Fibroblast of skin of right biceps (primary cell): ENCODE measurements around the gene TNFRSF6B.
"Not testable (repeated sequence)": the region's sequence is repeated elsewhere in the genome, so short reads cannot be mapped to it uniquely, and the experiment has no call there.

Experiments used
- DNase-seq: peaks from one replicate; pipeline ENCODE4 v3.0.0-alpha.2; 2013

The TNFRSF6B gene

DNA sequence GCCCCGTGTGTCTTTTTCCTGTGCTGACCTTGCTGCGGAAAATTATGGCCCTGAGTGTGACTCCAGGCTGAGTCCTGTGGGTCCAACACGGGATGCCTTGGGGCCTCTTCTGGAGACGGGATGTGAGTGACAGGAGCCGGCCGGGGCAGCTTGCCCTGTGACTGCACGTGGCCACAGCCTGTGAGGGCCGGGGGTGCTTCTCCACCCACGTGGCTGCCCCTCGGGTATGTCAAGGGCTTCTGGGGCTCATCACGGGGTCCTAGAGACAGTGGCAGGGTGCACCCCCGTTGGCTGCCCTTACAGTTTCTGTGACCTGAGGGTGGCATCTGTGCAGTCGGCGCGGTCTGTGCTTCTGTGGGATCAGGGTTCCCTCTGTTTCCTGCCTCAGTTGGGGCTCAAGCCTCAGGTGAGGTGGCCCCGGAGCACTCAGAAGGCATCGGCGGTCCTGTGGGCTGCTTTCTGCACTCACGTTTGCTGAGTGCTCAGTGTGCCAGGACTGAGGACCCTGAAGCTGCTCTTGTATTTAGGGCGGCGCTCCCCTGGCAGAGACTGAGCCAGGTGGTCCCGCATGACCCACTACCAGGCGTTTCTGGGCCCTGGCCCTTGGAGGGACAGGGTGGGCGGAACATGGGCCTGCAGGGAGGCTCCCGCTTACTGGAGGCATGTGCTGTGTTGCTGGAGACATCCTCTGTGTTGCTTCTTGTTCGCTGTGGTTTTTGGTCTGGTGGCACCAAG, 33.0 kb upstream of the TNFRSF6B start:
- no peak for DNase-seq

DNA sequence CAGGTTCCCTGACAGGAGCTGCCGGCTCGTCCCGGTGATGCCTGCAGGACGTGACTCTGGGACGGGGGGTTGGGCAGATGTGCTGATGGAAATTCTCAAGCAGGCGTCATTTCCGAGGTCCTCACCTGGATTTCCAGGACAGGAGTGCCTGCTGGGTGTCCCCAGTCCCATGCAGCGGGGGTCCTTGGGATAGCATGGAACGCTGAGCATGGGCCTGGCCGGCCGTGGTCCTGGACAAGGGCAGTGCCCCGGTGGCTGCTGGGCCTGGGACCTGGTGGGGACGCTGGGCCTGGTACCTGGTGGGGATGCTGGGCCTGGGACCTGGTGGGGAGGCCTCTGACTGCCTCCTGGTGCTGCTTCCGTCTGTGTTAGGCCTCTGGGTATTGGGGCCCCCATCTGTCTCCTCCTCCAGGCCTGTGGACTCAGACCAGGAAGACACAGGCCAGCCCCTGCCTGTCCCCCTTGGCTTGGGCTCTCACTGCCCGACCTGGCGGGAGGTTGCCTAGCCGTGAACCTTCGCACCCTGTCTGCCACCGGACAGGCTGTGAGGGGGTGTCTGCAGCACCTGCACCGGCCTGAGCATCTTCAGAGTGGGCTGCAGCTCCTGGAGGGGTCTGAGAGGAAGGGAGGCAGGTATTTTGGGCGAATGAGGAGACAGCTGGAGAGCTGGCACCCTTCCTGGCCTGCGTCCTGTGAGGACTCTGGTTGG, 32.2 kb upstream of the TNFRSF6B start:
- no peak for DNase-seq

DNA sequence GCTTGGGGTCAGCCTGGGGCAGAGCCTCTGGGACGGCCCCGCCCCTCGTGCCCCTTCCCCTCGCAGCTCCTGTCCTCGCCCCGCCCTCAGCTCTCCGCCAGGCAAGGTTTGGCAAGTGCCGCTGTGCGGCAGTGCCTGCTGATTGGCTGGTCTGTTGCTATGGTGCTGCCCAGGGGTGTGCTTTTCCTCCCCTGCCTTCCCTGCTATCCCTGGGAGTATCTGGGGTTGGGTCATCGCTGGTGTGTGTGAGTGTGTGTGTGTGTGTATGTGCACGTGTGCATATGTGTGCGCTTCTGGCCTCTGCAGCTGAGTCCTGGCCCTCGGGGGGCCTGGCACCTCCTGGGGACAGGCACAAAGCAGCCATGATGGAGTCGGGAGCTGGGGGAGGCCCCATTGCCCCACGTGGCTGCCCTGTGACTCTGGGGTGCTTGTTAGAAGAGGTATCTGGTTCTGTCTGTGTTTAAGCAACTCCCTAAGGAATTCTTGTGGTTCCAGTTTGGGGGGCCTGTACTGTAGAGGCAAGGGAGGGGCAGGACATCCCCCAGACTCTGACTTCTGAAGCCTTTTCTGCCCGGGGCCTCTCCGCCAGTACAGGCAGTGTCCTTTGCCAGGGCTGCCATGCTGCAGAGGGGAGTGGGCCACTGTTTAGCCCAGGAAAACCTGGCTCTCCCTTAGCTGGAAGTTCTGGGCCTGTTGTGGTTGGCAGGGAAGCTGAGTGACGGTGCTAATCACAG, 31.4 kb upstream of the TNFRSF6B start:
- DNase-seq: peak; percentile 38

DNA sequence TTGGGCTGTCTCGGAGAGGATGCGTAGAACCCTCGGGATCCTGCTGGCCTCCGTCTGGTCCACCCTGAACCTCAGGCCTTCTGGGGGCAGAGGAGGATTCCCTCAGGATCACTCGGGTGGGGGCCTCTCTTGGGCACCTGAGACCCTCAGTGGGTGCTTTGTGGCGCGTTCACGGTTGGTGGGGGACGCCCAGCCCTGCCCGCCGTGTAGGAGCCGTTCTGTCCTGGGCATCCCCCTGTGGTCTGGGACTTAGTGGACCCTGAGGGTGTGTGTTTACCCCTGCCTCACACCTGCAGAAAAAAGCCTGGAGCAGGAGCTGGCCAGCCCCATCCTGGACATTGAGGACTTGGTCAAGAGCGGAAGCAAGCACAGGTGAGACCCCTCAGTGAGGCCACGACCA, 30.7 kb upstream of the TNFRSF6B start:
- no peak for DNase-seq

DNA sequence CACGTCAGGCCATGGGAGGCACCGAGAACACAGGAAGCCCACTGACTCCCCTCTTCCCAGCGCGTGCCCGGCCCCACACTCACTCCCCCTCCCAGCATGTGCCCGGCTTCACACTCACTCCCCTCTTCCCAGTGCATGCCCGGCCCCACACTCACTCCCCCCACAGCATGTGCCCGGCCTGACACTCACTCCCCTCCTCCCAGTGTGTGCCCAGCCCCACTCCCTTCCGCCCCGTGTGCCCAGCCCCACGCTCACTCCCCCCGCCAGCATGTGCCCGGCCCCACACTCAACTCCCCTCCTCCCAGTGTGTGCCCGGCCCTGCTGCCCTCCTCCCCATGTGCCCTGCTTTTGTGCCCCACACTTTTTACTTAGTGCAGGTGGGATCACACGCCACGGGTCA, 28.6 kb upstream of the TNFRSF6B start:
- no peak for DNase-seq

DNA sequence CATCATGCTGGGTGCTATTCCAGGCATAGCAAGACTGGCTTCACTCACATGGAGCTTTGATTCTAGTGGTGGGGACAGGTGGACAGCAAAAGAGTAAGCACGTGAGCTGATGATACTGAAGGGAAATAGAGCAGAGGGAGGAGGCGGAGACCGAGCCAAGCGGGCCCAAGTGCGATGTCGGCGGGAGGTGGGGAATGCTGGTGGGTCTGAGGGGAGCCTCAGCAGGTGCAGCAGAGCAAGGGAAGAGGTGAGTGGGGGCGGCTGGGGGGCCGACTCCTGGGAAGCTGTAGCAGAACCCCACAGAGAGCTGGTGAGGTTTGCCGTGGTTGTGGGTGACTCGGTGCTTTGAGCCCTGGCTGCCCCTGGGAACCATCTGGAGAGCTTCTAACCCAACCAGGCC, 28.1 kb upstream of the TNFRSF6B start:
- DNase-seq: no peak

DNA sequence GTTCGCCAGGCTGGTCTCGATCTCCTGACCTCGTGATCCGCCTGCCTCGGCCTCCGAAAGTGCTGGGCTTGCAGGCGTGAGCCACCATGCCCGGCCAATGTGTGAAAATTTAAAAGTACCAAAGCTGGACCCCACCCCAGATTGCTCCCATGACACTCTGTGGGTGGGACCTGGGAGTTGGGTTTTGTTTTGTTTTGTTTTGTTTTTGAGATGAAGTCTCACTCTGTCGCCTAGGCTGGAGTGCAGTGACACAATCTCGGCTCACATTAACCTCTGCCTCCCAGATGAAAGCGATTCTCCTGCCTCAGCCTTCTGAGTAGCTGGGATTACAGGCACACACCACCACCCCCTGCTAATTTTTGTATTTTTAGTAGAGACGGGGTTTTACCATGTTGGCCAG, 24.8 kb upstream of the TNFRSF6B start:
- DNase-seq: not testable (repeated sequence)

DNA sequence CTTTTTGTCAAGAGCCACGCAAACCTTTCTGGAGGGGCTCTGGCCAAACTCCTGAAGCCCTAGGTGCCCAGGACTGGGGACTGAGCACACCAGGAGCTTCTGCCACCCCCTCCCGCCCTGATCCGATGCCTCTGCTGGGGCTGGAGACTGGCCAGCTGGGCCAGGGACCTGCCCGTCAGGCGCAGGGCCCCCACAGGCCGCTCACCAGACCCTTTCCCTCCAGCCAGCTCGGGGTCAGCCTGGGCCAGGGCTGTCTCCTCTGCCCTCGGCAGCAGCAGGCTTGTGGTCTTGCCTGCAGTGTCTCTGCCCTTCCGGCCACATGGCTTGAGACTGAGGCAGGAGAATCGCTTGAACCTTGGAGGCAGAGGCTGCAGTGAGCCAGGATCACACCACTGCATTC, 23.8 kb upstream of the TNFRSF6B start:
- DNase-seq: no peak

DNA sequence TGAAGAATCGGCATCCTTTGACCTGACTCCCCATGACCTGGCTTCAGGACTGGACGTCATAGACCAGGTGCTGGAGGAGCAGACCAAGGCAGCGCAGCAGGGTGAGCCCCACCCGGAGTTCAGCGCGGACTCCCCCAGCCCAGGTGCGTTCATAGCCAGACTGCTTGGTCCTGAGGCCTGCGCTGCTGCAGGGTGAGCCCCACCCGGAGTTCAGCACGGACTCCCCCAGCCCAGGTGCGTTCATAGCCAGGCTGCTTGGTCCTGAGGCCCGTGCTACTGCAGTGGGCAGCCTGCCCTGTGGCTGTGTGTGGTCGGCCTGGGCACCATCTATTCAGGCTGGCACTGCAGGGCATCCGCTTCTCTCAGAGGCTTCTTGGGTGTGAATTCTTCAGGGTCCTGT, 22.5 kb upstream of the TNFRSF6B start:
- no peak for DNase-seq

DNA sequence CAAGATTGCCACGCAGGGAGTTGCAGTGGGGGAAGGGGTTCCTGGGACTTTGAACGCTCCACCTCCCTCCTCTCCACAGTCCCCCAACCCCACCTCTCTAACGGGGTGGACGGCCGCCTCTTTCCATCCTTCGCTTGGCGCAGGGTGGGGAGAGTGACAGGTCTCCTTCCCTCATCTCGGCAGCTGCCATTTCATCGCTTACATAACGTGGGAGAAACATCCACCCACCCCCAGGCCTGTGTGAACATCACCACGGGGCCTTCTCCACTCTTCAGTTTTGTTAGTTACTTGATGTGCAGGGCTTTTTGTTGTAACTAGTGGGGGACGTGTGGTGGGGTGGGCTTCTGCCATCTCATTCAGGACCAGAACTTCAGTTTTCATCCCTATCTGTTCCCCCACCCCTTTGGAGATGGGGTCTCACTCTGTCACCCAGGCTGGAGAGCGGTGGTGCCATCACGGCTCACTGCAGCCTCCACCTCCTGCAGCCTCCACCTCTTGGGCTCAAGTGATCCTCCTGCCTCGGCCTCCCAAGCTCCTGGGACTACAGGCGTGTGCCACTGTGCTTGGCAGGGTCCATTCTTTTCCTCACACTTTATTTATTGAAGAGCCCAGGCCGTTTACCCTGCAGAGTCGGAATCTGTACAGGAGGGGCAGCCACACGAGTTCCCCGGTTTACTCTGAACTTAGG, 20.6 kb upstream of the TNFRSF6B start:
- no peak for DNase-seq

DNA sequence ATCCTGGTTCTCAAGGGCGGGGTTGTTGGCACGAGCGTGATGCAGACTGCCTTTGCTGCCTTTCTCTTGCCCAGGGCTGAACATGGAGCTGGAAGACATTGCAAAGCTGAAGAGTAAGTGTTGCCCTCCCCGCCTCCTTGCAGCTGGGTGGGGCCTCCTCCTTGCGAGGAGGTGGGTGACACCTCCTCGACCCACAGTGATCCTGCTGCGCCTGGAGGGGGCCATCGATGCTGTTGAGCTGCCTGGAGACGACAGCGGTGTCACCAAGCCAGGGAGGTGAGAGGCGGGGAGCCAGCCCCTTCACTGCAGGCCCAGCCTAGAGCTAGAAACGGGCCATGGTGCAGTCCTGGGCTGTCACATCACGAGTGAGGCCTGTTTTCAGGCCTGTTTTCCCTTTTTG, 18.4 kb upstream of the TNFRSF6B start:
- no peak for DNase-seq

DNA sequence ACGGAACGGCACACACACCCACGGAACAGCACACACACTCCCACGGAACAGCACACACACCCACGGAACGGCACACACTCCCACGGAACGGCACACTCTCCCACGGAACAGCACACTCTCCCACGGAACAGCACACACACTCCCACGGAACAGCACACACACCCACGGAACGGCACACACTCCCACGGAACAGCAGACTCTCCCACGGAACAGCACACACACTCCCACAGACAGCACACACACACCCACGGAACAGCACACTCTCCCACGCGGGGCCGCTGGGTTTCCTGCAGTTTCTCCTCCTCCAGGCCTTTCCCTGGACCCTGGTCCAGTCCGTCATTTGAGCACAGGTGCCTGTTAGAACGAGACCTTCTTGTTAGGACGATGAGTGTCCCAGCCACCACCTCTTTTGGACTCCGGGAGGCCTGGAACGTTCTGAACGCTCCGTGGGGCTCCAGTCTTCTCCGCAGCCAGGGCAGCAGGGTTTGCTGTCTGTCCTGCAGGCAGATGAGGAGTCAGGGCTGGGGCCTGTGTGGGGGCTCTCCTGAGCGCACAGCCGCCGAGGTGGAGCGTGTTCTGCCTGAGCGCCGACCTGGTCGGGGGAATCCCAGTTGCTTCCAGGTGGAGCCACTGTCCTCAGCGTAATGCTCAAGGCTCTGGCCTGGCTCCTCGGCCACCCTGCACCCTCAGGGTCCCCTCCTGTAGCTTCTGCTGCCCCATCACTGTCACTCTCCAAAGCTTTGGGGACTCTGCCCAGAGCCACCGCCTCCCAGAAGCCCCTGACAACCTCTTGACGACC, 17.6 kb upstream of the TNFRSF6B start:
- no peak for DNase-seq

DNA sequence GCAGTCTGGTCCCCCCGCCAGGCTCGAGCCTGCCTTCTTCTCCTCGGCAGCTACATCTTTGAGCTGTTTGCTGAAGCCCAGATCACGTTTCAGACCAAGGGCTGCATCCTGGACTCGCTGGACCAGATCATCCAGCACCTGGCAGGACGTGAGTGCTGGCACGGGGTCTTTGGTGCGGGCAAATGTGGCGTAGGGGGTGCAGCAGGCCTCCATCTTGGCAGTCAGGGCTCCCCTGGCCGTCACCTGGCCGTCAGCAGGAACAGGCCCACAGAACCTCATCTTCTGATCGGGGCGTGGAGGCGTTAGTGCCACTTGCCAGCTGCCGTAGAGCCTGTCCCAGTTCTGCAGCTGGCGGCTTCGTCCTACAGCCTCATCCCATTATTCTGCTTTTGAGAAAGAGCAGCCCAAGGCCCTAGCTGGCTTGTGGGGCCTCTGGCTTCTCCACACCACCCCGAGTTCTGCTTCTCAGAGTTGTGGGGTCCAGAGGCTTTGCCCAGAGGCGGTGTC, 16.6 kb upstream of the TNFRSF6B start:
- DNase-seq: no peak

DNA sequence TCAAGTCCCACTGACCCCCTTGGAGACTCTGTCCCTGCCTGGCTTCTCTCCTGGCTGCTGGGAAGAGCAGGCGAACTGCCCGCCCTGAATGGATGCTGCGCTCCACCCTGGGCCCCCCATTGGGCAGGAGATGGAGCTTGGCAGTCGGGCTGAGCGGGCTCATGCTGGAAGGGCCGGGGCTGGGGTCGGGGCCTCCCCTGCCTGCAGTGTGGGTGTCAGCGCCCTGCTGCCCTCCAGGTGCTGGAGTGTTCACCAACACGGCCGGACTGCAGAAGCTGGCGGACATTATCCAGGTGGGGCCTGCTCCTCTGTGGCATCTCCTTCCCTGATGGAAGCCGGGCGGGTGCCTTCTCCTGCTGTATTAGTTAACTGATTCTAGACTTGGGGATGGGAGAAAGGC, 16.0 kb upstream of the TNFRSF6B start:
- DNase-seq: no peak

DNA sequence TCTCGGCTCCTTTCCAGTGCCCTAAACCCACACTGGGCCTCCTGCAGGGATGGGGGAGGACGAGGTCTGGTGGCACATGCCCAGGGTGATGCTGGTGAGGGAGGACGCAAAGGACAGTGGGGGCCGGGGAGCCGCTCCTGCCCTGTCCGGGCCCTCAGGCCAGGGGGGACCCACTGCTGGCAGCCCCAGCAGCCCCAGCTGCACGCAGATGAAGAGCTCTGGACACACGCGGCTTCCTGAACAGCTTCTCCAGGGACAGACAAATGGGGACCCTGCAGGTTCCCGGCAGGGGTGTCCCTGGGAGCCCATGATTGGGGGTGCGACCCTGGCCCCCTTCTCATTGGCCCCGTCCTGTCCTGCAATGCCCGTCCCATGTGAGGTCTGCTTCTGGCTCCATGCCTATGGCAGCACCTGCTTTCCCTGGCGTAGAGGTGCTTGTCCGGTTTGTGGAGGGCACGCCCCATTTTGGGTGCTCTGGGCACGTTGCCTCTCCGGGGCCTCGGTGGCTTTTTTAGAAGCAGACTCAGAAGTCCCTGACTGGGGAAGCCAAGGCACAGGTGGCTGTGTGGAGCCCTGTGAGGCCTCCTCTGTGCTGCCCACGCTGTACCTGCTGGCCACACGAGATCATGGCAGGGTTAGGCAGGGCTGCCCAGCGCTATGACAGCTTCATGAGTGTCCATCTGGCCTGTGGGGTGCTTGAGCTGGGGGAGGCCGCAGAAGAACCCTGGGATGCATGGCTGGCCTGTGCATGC, 15.4 kb upstream of the TNFRSF6B start:
- no peak for DNase-seq

DNA sequence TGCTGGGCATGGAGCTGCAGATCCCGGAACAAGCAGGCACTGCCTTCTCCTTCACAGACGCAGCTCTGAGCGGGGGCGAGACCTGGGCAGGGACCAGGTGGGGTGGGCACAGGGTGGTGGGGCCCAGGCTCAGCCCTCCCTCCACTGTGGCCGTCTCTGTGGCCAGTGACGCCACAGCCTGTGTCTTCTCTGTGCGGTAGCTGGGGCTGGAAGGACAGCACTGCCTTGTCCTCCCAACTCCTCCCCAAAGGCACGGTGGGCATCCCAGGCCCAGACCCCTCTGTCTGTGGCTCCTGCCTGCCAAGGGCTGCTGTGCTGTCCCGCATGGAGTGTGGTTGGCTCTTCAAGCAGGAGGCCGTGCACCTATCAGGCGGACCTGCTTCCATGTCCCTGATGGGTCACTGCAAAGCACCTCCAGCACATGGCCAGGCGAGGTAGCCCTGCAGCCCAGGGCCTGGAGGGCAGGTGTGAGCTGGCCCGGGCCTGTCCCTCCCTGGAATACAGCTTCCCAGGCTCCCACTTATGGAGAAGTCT, 14.8 kb upstream of the TNFRSF6B start:
- no peak for DNase-seq

DNA sequence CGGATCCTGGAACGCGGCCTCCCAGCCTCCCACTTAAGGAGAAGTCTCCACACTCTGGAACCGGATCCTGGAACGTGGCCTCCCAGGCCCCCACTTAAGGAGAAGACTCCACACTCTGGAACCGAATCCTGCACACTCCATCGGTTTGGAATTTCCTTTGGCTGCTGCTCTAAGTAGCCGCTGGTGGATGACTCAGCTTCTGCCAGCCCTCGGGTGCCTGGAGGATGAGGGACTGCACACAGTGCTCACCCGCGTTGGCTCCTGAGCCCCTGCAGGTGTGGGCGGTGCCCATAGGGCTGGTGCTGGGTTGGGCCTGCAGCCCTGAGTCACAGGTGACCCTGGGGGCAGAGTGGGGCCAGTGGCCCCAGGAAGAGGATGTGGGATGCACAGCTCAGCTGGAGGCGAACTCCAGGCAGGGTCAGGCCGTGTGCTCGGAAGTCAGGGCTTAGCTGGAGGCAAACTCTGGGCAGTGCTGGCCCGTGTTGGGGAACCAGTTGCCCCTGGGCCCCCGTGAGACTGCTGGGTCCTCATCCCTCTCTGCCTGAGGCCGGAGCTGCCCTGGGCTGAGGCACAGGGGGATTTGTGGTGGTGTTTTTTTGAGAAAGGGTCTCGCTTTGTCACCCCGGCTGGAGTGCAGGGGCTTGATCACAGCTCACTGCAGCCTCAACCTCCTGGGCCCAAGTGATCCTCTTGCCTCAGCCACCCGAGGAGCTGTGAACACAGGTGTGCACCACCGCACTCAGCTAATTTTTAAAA, 13.9 kb upstream of the TNFRSF6B start:
- DNase-seq: peak; percentile 98

DNA sequence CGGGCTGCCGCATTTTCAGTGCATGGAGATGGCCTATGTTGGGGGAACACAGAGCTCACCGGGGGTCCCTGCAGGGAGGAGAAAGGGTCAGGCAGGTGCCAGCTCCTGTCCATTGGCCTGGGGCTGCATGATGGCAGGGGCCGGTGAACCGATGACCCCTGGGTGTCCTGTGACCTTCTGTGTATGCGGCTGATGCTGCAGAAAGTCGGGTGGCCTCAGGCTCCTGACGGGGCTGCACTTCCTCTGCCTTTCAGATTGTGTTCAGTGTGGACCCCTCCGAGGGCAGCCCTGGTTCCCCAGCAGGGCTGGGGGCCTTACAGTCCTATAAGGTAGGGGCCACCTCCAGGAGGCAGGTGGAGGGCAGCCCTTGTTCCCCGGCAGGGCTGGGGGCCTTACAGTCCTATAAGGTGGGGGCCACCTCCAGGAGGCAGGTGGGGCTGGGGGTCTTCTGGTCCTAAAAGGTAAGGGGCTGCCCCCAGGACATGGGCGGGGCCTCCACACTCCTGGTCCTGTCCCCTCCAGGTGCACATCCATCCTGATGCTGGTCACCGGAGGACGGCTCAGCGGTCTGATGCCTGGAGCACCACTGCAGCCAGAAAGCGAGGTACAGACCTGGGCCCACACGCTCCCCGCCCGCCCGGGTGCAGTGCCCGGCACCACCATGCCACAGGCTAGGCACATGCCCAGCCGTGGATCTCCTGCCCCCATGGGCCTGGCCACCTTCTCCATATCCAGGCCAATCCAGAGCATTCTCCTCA, 11.0 kb upstream of the TNFRSF6B start:
- DNase-seq: no peak

DNA sequence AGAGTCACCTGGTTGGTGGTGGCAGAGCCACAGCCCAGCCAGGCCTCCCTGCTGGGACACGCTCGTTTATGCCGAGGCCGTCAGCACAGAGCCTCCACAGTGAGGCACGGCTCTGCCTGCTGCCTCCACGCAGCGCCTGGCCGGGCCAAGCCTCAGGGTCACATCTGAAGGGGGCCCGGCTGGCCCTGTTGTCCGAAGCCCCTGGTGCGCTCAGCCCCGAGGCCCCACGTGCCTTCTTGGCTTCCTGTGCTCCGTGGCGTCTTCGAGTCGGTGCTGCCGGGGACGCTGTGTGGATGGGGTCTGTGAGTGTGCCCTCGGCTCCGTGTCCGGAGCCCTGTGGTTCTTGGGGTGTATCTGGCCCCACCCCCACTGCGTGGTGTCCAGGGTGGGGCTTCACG, 10.4 kb upstream of the TNFRSF6B start:
- no peak for DNase-seq
